HepG2 (cell line): ENCODE results near the gene TEAD4. TPM values are rescaled to one million over a fixed set of nuclear protein-coding genes. Genes with fewer than 3 reads are reported as not detected.

Experiments used
- ATAC-seq: fragments of 200-7000 bp; cut with Tn5 transposase; 3 replicates; pipeline ENCODE4 v1.9.1; 2020; ENCODE audit warnings: mild to moderate bottlenecking, moderate library complexity
- BruUV-seq: library from RNA; stranded (reverse); fragments of 400-500 nt; replicated peaks from 2 replicates; lab custom pipeline; 2021; lab: Mats Ljungman, UMichigan
- CTCF ChIA-PET: fragments of 300-600 bp; formaldehyde crosslinking; extraction: SDS; loops from one replicate; lab custom pipeline; 2021; ENCODE audit warnings: low total read pairs, inconsistent platforms, low intra/inter-chr PET ratio; lab: Yijun Ruan, JAX
- POLR2A ChIA-PET: fragments of 350-600 bp; sonication (Branson Sonifier 250); formaldehyde crosslinking; loops from one replicate; lab custom pipeline; 2020; ENCODE audit warnings: antibody characterized with exemption, inconsistent platforms; lab: Yijun Ruan, JAX
- DNase-seq: peaks from one replicate; pipeline ENCODE4 v3.0.0-alpha.2; 2015; ENCODE audit warnings: low spot score
- FAIRE-seq: peaks from 3 replicates; lab custom pipeline; 2011; peaks lifted over from hg19 to GRCh38; lab: Jason Lieb, UNC
- H2AFZ ChIP-seq: one replicate; pipeline ENCODE4 v1.6.1; 2011; ENCODE audit warnings: low read length, inconsistent platforms
- H3K27ac ChIP-seq: fragments of 300-600 bp; 3 replicates; pipeline ENCODE4 v1.8.0; 2011; ENCODE audit warnings: mixed run types, mild to moderate bottlenecking, mixed read lengths, low read length, inconsistent platforms; ENCODE audit not compliant: insufficient read depth; ENCODE audit errors: extremely low read length
- H3K27me3 ChIP-seq, 2 experiments: fragments of 200-600 bp in 1 of 2; 2 replicates in 1 of 2; 3 replicates in 1 of 2; pipeline versions ENCODE4 v1.6.0 to v1.8.0; 2011; ENCODE audit warnings: low read length in 2 of 2, mild to moderate bottlenecking in 2 of 2, moderate library complexity in 2 of 2, inconsistent platforms in 1 of 2; ENCODE audit not compliant: insufficient read depth in 2 of 2, control insufficient read depth in 1 of 2
- H3K36me3 ChIP-seq, 2 experiments: fragments of 200-600 bp in 1 of 2; replicated peaks in 1 of 2; 2 replicates in 1 of 2; 3 replicates in 1 of 2; pipeline versions ENCODE4 v1.5.1 to v1.8.0; 2011; ENCODE audit warnings: low read length in 2 of 2, inconsistent platforms in 1 of 2; ENCODE audit not compliant: insufficient read depth in 2 of 2, control insufficient read depth in 1 of 2
- H3K4me1 ChIP-seq: 2 replicates; pipeline ENCODE4 v1.5.1; 2012; ENCODE audit warnings: low read length, inconsistent platforms; ENCODE audit not compliant: insufficient read depth
- H3K4me2 ChIP-seq: 2 replicates; pipeline ENCODE4 v1.6.0; 2011; ENCODE audit warnings: low read depth, low read length, inconsistent platforms
- H3K4me3 ChIP-seq, 3 experiments: fragments of 200-600 bp in 1 of 3; sonication (generic), shearing (Covaris generic) in 1 of 3; replicated peaks in 1 of 3; 2 replicates each; pipeline ENCODE4 v1.5.1; 2011 to 2016; ENCODE audit warnings: low read length in 3 of 3, inconsistent platforms in 2 of 3, low read depth in 2 of 3, mild to moderate bottlenecking in 2 of 3, control low read depth in 1 of 3, mixed read lengths in 1 of 3; ENCODE audit not compliant: insufficient read depth in 1 of 3
- H3K79me2 ChIP-seq: one replicate; pipeline ENCODE4 v1.6.1; 2011; ENCODE audit warnings: low read length, inconsistent platforms; ENCODE audit not compliant: insufficient read depth
- H3K9ac ChIP-seq: 2 replicates; pipeline ENCODE4 v1.6.0; 2011; ENCODE audit warnings: mild to moderate bottlenecking, low read depth, low read length, inconsistent platforms; ENCODE audit not compliant: insufficient read depth
- H3K9me3 ChIP-seq: 2 replicates; pipeline ENCODE4 v1.5.1; 2012; ENCODE audit warnings: mild to moderate bottlenecking, low read length
- H4K20me1 ChIP-seq: 2 replicates; pipeline ENCODE4 v1.6.0; 2011; ENCODE audit warnings: inconsistent platforms, mild to moderate bottlenecking, low read length, moderate library complexity; ENCODE audit not compliant: insufficient read depth
- AKAP8 ChIP-seq: sonication (generic); formaldehyde crosslinking; IDR thresholded peaks from 2 replicates; pipeline ENCODE4 v1.5.1; 2020; ENCODE audit warnings: mild to moderate bottlenecking, missing genetic modification reagents
- ATF6 ChIP-seq: sonication (generic); formaldehyde crosslinking; conservative IDR thresholded peaks from 2 replicates; pipeline ENCODE4 v1.4.0; 2020; ENCODE audit warnings: missing genetic modification reagents
- MIER3 ChIP-seq: IDR thresholded peaks from 2 replicates; pipeline ENCODE4 v1.6.1; 2016; ENCODE audit warnings: missing compliant biosample characterization, borderline replicate concordance
- WGBS: methylation state at CpG from one replicate; pipeline ENCODE4 v1.1.6; 2017; ENCODE audit warnings: low lambda C conversion rate; 5-methylcytosine and 5-hydroxymethylcytosine counted together
- in situ Hi-C: cut with HindIII; loops from 2 replicates; pipeline ENCODE4 v1.10.0; 2017; ENCODE audit warnings: low pct_unique_long_range_greater_than_20kb; ENCODE audit not compliant: extremely low pct_ligation_motif_present
- intact Hi-C: fragments of 100-400 bp; cut with micrococcal nuclease; formaldehyde crosslinking; loops from one replicate; pipeline ENCODE4 v1.10.0; 2022; ENCODE audit not compliant: unreplicated experiment
- polyA plus RNA-seq, 8 experiments: library from polyadenylated mRNA; depleted of rRNA in 3 of 8; stranded (reverse) in 7 of 8; unstranded in 1 of 8; fragments of >200 nt; fragmentation: Illumina TruSeq in 4 of 8; extraction: Trizol in 4 of 8; gene quantifications; 2 replicates each; pipeline versions ENCODE4 v1.2.1 to v1.2.3, GENCODE V29; 2011 to 2016; ENCODE audit warnings: low read depth in 4 of 8, missing spikeins in 1 of 8, mixed read lengths in 1 of 8; ENCODE audit not compliant: insufficient read depth in 1 of 8
- total RNA-seq, 5 experiments: library from RNA; depleted of rRNA; stranded (reverse); fragments of >200 nt; fragmentation: Illumina TruSeq; extraction: Trizol; gene quantifications; 2 replicates each; pipeline ENCODE4 v1.2.3, GENCODE V29; 2016; ENCODE audit warnings: low read depth in 1 of 5
- TF ChIP-seq, protein P1 (sequence below): sonication (generic); formaldehyde crosslinking; IDR thresholded peaks from 2 replicates; pipeline ENCODE4 v1.5.0; 2020; ENCODE audit warnings: mild to moderate bottlenecking, missing genetic modification reagents

TEAD4 gene
- total and polyA plus RNA-seq, 2 of the 13 experiments (the other 11 are each of a cell fraction or from before 2014, with no cell fraction given) = 45.0 to 69.4 TPM

DNA sequence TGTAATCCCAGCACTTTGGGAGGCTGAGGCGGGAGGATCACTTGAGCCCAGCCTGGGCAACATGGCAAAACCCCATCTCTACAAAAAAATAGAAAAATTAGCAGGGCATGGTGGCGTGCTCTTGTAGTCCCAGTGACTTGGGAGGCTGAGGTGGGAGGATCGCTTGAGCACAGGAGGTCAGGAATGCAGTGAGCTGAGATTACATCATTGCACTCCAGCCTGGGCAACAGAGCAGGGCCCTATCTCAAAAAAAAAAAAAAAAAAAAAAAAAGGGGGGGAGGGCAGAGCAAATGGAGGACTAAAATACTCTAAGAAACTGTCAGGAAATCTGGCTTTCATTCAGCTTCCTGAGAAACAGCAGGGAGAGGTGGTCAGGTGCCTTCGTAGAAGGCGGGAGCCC, 86.3 kb downstream of the TEAD4 start:
- BruUV-seq = no TSS peak
- 82% methylated on average over 5 of the region's 5 CpGs for WGBS
- ATAC-seq (no peak), DNase-seq (no peak), FAIRE-seq (no peak)
- POLR2A ChIA-PET = interaction anchor here (1.2 kb wide), 1 partner anchor 59 kb away, joined by 3 read pairs; no protein-coding TSS in a partner anchor
- H3K4me1 ChIP-seq = peaks cover 29% of the 10 kb centered on the region
- H3K36me3 ChIP-seq = peaks cover 9 to 12% of the 10 kb centered on the region in 2 experiments; a peak in 4 of 5 replicates
- no peaks in the 10 kb centered on the region; a peak in 2 of 5 replicates for H3K27me3 ChIP-seq
- no peak overlapping the region for H3K4me3 ChIP-seq
- in situ Hi-C loops = no loop called here
- TF ChIP-seq, protein P1, sequence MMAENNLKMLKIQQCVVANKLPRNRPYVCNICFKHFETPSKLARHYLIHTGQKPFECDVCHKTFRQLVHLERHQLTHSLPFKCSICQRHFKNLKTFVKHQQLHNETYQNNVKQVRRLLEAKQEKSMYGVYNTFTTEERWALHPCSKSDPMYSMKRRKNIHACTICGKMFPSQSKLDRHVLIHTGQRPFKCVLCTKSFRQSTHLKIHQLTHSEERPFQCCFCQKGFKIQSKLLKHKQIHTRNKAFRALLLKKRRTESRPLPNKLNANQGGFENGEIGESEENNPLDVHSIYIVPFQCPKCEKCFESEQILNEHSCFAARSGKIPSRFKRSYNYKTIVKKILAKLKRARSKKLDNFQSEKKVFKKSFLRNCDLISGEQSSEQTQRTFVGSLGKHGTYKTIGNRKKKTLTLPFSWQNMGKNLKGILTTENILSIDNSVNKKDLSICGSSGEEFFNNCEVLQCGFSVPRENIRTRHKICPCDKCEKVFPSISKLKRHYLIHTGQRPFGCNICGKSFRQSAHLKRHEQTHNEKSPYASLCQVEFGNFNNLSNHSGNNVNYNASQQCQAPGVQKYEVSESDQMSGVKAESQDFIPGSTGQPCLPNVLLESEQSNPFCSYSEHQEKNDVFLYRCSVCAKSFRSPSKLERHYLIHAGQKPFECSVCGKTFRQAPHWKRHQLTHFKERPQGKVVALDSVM (CRISPR knock-in tag) = peak; percentile 90
- no peak for TF ChIP-seq ATF6 (CRISPR knock-in tag)
- TF ChIP-seq, all 625 proteins: peak for 1
- CTCF ChIA-PET = no interaction called here
- Histone ChIP-seq H3K9ac (no peak overlapping the region), H3K9me3 (no peaks in the 10 kb centered on the region), H2AFZ (no peak overlapping the region), H4K20me1 (peaks cover 4% of the 10 kb centered on the region; the same call in 1 of the 2 replicates), H3K4me2 (no peak overlapping the region), H3K79me2 (no peaks in the 10 kb centered on the region), H3K27ac (no peak overlapping the region)
- intact Hi-C loops = no loop called here

DNA sequence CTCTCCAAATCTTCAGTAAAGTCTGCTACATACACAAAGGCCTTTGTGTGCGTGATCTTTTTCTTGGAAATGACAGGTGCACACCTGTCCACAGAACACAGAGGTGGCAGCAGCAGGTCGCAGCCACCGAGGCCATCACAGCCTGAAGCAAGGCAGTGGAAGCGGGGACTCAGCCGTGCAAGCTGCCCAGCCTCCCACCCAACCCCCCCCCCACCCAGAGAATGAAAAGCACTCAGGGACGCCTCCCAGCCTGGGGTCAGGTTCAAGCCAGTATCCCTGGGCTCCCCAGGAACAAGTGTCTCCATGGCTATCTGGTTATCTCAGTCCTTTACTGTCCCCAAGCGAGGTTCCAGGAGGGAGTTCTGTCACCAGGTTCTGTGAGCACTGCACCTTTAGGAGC, 86.8 kb downstream of the TEAD4 start:
- intact Hi-C loops (no loop called here), in situ Hi-C loops (no loop called here)
- no peak for ATAC-seq
- no peak overlapping the region for H3K27ac ChIP-seq
- no peaks in the 10 kb centered on the region for H3K79me2 ChIP-seq
- ChIA-PET CTCF (no interaction called here), POLR2A (interaction anchor here (1.2 kb wide), 1 partner anchor 59 kb away, joined by 3 read pairs; no protein-coding TSS in a partner anchor)
- WGBS = 38% methylated on average over 7 of the region's 7 CpGs
- H3K27me3 ChIP-seq = no peaks in the 10 kb centered on the region; a peak in 2 of 5 replicates
- no peak for DNase-seq
- peaks cover 29% of the 10 kb centered on the region for H3K4me1 ChIP-seq
- H4K20me1 ChIP-seq = peaks cover 4% of the 10 kb centered on the region; the same call in 1 of the 2 replicates
- no peak overlapping the region for H3K4me2 ChIP-seq
- peaks cover 6 to 7% of the 10 kb centered on the region in 2 experiments; a peak in 2 of 5 replicates for H3K36me3 ChIP-seq
- no TSS peak for BruUV-seq
- no peaks in the 10 kb centered on the region for H3K9me3 ChIP-seq
- TF ChIP-seq AKAP8 (CRISPR knock-in tag) = no peak
- no peak for TF ChIP-seq MIER3 (CRISPR knock-in tag)
- H2AFZ ChIP-seq = no peak overlapping the region
- FAIRE-seq = no peak
- no peak overlapping the region for H3K9ac ChIP-seq
- no peak overlapping the region for H3K4me3 ChIP-seq
